ENCODE results near the gene BCAS1.

The BCAS1 gene

GRCh38 chr20:53940360-53940702, 130.1 kb downstream of the BCAS1 start:
- Histone ChIP-seq H3K27ac (ENCODE audit: extremely low read depth, low read depth, low read length) (no peak overlapping the region), H3K9me3 (ENCODE audit: control insufficient read depth, insufficient read depth, low read depth, low read length) (no peaks in the 10 kb centered on the region), H3K4me3 (ENCODE audit: low read depth, low read length) (no peak overlapping the region), H3K36me3 (ENCODE audit: control insufficient read depth in 2 of 2, insufficient read depth in 1 of 2, low read length in 2 of 2) (no peaks in the 10 kb centered on the region), H3K4me1 (ENCODE audit: control insufficient read depth, insufficient read depth, low read length) (no peaks in the 10 kb centered on the region)
- ChIA-PET CTCF (interaction anchor here (0.6 to 3.8 kb wide), 24 partner anchors 9 to 1617 kb away, joined by 3 to 39 read pairs (median 4); no protein-coding TSS in a partner anchor), POLR2A (no interaction called here)
- TF ChIP-seq ZNF354C (tag by site-specific recombination; IDR thresholded peaks at IDR 0.05; ENCODE audit: borderline replicate concordance, low read depth) (no peak), ZNF37A (tag by site-specific recombination; IDR thresholded peaks at IDR 0.05) (no peak), ZNF664 (tag by site-specific recombination; IDR thresholded peaks at IDR 0.05) (no peak), CTCF (tag by site-specific recombination; IDR thresholded peaks at IDR 0.05) (no peak), YY2 (tag by site-specific recombination; IDR thresholded peaks at IDR 0.05) (no peak), ZNF513 (tag by site-specific recombination; IDR thresholded peaks at IDR 0.05) (no peak), ZNF791 (tag by site-specific recombination; IDR thresholded peaks at IDR 0.05) (no peak), ZNF501 (tag by site-specific recombination; IDR thresholded peaks at IDR 0.05) (no peak)

- H3K36me3 ChIP-seq (ENCODE audit: control insufficient read depth in 2 of 2, insufficient read depth in 1 of 2, low read length in 2 of 2), result no peaks in the 10 kb centered on the region
- POLR2A ChIA-PET, result interaction anchor here (0.7 kb wide), 2 partner anchors 312 to 341 kb away, joined by 3 to 4 read pairs; no protein-coding TSS in a partner anchor
- no peaks in the 10 kb centered on the region for H3K4me1 ChIP-seq (ENCODE audit: control insufficient read depth, insufficient read depth, low read length)
- no peaks in the 10 kb centered on the region for H3K9me3 ChIP-seq (ENCODE audit: control insufficient read depth, insufficient read depth, low read depth, low read length)
- no peak overlapping the region for H3K27ac ChIP-seq (ENCODE audit: extremely low read depth, low read depth, low read length)
- CTCF ChIA-PET, result interaction anchor here (0.5 to 3.8 kb wide), 34 partner anchors 9 to 1616 kb away, joined by 3 to 39 read pairs (median 3); partner anchors contain the start of gene PFDN4
- no peak overlapping the region for H3K4me3 ChIP-seq (ENCODE audit: low read depth, low read length)
- TF ChIP-seq GLIS2 (tag by site-specific recombination; IDR thresholded peaks at IDR 0.05) (no peak), ZNF112 (tag by site-specific recombination; IDR thresholded peaks at IDR 0.05) (no peak), ZNF707 (tag by site-specific recombination; IDR thresholded peaks at IDR 0.05) (no peak), HOXD13 (CRISPR knock-in tag; IDR thresholded peaks at IDR 0.05; ENCODE audit: borderline replicate concordance) (no peak), IKZF3 (tag by site-specific recombination; IDR thresholded peaks at IDR 0.05) (peak; percentile 47), REPIN1 (tag by site-specific recombination; IDR thresholded peaks at IDR 0.05; ENCODE audit: low read depth) (no peak), ZNF366 (tag by site-specific recombination; conservative IDR thresholded peaks at IDR 0.05) (no peak), ZNF423 (tag by site-specific recombination; IDR thresholded peaks at IDR 0.05) (no peak), ZNF473 (tag by site-specific recombination; IDR thresholded peaks at IDR 0.05) (no peak), ZNF155 (tag by site-specific recombination; IDR thresholded peaks at IDR 0.05) (no peak), REST (tag by site-specific recombination; IDR thresholded peaks at IDR 0.05) (0 out of 2 replicates have a peak, but pooled peaks have one; percentile 34), ZBTB49 (tag by site-specific recombination; IDR thresholded peaks at IDR 0.05; ENCODE audit: low read depth) (no peak), ZNF654 (tag by site-specific recombination; IDR thresholded peaks at IDR 0.05; ENCODE audit: low read depth) (peak; percentile 98), ZEB2 (tag by site-specific recombination; IDR thresholded peaks at IDR 0.05) (0 out of 2 replicates have a peak, but pooled peaks have one; percentile 12), FEZF1 (tag by site-specific recombination; IDR thresholded peaks at IDR 0.05) (no peak), ZNF274 (IDR thresholded peaks at IDR 0.05; ENCODE audit: low read length) (no peak), ZNF274 (tag by site-specific recombination; IDR thresholded peaks at IDR 0.05; ENCODE audit: borderline replicate concordance) (no peak)
Measured at GRCh38 chr20:53939572-53940359, 130.6 kb downstream of the BCAS1 start.

Data from HEK293 (cell line).